CD4-positive, alpha-beta T cell (primary cell): ENCODE measurements around the gene ARL6IP6. TPM values are rescaled to one million over a fixed set of nuclear protein-coding genes. Genes with fewer than 3 reads are reported as not detected.

Experiments used
- ATAC-seq: fragments of 200-7000 bp; cut with Tn5 transposase; one replicate; pipeline ENCODE4 v1.10.0; 2022; ENCODE audit warnings: mild to moderate bottlenecking; ENCODE audit not compliant: poor library complexity
- CTCF ChIA-PET: fragments of 350-600 bp; sonication (Branson Sonifier 250); formaldehyde crosslinking; loops from one replicate; lab custom pipeline; 2021; ENCODE audit warnings: antibody characterized with exemption, inconsistent platforms; lab: Charles Lee
- POLR2A ChIA-PET: fragments of 350-600 bp; sonication (Branson Sonifier 250); formaldehyde crosslinking; loops from one replicate; lab custom pipeline; 2021; ENCODE audit warnings: antibody characterized with exemption, inconsistent platforms; lab: Charles Lee
- DNase-seq, 14 experiments: peaks; one replicate each; pipeline ENCODE4 v3.0.0-alpha.2; 2013 to 2020; ENCODE audit warnings: mixed read lengths in 2 of 14
- H3K27ac ChIP-seq, 2 donors: one replicate each; pipeline versions ENCODE4 v1.5.1 to v1.7.0; 2013; ENCODE audit warnings: low read length in 2 of 2, low read depth in 1 of 2, mild to moderate bottlenecking in 1 of 2
- H3K27me3 ChIP-seq, 2 experiments: 1 replicate in 1 of 2; 2 replicates in 1 of 2; pipeline versions ENCODE4 v1.6.1 to v1.7.0; 2013; ENCODE audit warnings: low read length in 2 of 2, control low read depth in 1 of 2, mild to moderate bottlenecking in 1 of 2, moderate library complexity in 1 of 2; ENCODE audit not compliant: insufficient read depth in 2 of 2, control insufficient read depth in 1 of 2
- H3K36me3 ChIP-seq: one replicate; pipeline ENCODE4 v1.6.1; 2013; ENCODE audit warnings: low read length, control low read depth; ENCODE audit not compliant: insufficient read depth
- H3K4me1 ChIP-seq: one replicate; pipeline ENCODE4 v1.6.1; 2013; ENCODE audit warnings: low read length, control low read depth; ENCODE audit not compliant: insufficient read depth
- H3K4me3 ChIP-seq: one replicate; pipeline ENCODE4 v1.5.1; 2013; ENCODE audit warnings: mild to moderate bottlenecking, low read length, moderate library complexity
- H3K9me3 ChIP-seq, 2 experiments: 1 replicate in 1 of 2; 2 replicates in 1 of 2; pipeline versions ENCODE4 v1.6.1 to v1.7.0; 2013; ENCODE audit warnings: low read length in 2 of 2, mild to moderate bottlenecking in 2 of 2, control low read depth in 1 of 2, moderate library complexity in 1 of 2; ENCODE audit not compliant: control insufficient read depth in 1 of 2, insufficient read depth in 1 of 2
- H3K27ac Mint-ChIP-seq: one replicate; pipeline ENCODE4 v1.8.0; 2020; ENCODE audit warnings: mixed read lengths
- H3K27me3 Mint-ChIP-seq: one replicate; pipeline ENCODE4 v1.8.0; 2021; ENCODE audit warnings: mixed read lengths
- H3K36me3 Mint-ChIP-seq: one replicate; pipeline ENCODE4 v1.8.0; 2021; ENCODE audit warnings: low read depth, mixed read lengths
- H3K4me1 Mint-ChIP-seq: one replicate; pipeline ENCODE4 v1.8.0; 2021; ENCODE audit warnings: low read depth, mixed read lengths
- H3K4me3 Mint-ChIP-seq: one replicate; pipeline ENCODE4 v1.8.0; 2020; ENCODE audit warnings: mild to moderate bottlenecking, mixed read lengths
- H3K9me3 Mint-ChIP-seq: one replicate; pipeline ENCODE4 v1.8.0; 2020; ENCODE audit warnings: mixed read lengths
- intact Hi-C, 2 experiments: fragments of 100-400 bp; cut with DNase I in 1 of 2; cut with micrococcal nuclease in 1 of 2; formaldehyde crosslinking; loops; one replicate each; pipeline versions ENCODE4 v1.15.1 to v1.9.0; 2023 to 2025; cut with DNase I, micrococcal nuclease
- polyA plus RNA-seq, 2 donors: library from polyadenylated mRNA; unstranded; fragments of 120-200 nt; gene quantifications; one replicate each; pipeline ENCODE4 v1.2.1, GENCODE V29; 2013
- total RNA-seq, 174 experiments: library from RNA in 2 of 174; stranded (reverse) in 2 of 174; gene quantifications; one replicate each; pipeline ENCODE4 v1.2.3 and lab custom pipeline; 2021 to 2026
- TF ChIP-seq, protein P1 (sequence below): fragments of 200-600 bp; IDR thresholded peaks from one replicate; pipeline ENCODE4 v1.8.0; 2022; ENCODE audit warnings: antibody characterized with exemption, mild to moderate bottlenecking

Gene ARL6IP6
- total RNA-seq (1 to 10 TPM; 6.3 to 6.7 TPM), total RNA-seq (lab: John Stamatoyannopoulos, UW) (11.0 to 68.4 (median 37.6) reads per million in 172 experiments)
- 21.4 TPM for polyA plus RNA-seq (2013, experiment 1 of 2)
- polyA plus RNA-seq (2013, experiment 2 of 2): 25.5 TPM

DNA sequence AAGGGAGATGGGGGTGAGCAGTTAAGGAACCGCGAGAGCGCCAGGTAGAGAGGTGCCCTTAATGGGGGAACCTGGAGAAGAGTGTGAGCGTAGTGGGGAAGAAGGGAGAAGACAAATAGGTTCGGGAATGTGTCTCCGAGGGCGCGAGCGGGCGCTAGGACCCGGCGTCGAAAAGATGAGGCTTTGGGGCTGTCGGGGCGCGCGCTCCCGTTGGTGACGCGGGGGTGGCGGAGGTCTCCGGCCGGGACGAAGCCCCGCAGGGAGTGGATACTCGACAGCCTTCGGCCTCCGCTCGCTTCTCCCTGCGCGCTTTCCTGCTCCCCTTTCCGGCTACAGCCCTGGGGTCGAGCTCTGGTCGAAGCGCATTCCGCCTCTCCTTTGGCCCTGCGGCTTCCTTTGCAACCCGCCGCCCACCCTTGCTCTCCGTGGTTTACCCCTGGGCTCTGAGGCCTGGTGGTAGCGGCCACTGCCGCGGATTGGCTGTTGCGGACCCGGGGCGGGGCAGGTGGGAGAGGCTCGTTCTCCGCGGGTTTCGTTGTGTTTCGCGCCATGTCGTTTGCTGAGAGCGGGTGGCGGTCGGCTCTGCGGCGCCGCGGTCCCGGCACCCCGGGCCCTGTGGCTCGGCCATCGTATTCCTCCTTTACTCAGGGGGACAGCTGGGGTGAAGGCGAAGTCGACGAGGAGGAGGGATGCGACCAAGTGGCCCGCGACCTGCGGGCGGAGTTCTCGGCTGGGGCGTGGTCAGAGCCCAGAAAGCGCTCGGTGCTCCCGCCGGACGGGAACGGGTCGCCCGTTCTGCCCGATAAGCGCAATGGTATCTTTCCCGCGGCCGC lies at the start of gene ARL6IP6:
TSS of gene ARL6IP6 (plus strand) at position 545 of the 833 bp plus-strand sequence. CDS start at position 550, 5 bp downstream.
- H3K27ac Mint-ChIP-seq: peak within 1 kb of the TSS; percentile 97
- H3K27me3 Mint-ChIP-seq: no peaks in the 10 kb centered on the region
- H3K4me3 Mint-ChIP-seq: peak within 1 kb of the TSS; percentile 99
- Histone ChIP-seq H3K4me1 (peaks cover 8% of the 10 kb centered on the region), H3K9me3 (no peaks in the 10 kb centered on the region), H3K27me3 (no peaks in the 10 kb centered on the region), H3K27ac (peak within 1 kb of the TSS; percentile 95 to 97), H3K4me3 (peak within 1 kb of the TSS; percentile 88), H3K36me3 (peaks cover 14% of the 10 kb centered on the region)
- ATAC-seq (peak; percentile 56), DNase-seq (peak; percentile 85 to 95 (median 90))
- H3K9me3 Mint-ChIP-seq: no peaks in the 10 kb centered on the region
- H3K36me3 Mint-ChIP-seq: peaks cover 83% of the 10 kb centered on the region
- H3K4me1 Mint-ChIP-seq: peaks cover 74% of the 10 kb centered on the region
- ChIA-PET POLR2A (interaction anchor here (1.0 to 3.6 kb wide), 9 partner anchors 9 to 1457 kb away, joined by 3 to 25 read pairs (median 9); partner anchors contain the start of genes RBM43 and STAM2), CTCF (interaction anchor here (2.2 kb wide), 1 partner anchor 12 kb away, joined by 8 read pairs; no protein-coding TSS in a partner anchor)
- intact Hi-C loops: loop anchor here (1.0 to 10.0 kb wide), 5 partner anchors 56 to 1433 kb away; partner anchors contain the start of genes ARL5A (in 1 of the 2), NMI (in 1 of the 2) and STAM2 (in 1 of the 2)
- TF ChIP-seq, protein P1, sequence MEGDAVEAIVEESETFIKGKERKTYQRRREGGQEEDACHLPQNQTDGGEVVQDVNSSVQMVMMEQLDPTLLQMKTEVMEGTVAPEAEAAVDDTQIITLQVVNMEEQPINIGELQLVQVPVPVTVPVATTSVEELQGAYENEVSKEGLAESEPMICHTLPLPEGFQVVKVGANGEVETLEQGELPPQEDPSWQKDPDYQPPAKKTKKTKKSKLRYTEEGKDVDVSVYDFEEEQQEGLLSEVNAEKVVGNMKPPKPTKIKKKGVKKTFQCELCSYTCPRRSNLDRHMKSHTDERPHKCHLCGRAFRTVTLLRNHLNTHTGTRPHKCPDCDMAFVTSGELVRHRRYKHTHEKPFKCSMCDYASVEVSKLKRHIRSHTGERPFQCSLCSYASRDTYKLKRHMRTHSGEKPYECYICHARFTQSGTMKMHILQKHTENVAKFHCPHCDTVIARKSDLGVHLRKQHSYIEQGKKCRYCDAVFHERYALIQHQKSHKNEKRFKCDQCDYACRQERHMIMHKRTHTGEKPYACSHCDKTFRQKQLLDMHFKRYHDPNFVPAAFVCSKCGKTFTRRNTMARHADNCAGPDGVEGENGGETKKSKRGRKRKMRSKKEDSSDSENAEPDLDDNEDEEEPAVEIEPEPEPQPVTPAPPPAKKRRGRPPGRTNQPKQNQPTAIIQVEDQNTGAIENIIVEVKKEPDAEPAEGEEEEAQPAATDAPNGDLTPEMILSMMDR: no peak

DNA sequence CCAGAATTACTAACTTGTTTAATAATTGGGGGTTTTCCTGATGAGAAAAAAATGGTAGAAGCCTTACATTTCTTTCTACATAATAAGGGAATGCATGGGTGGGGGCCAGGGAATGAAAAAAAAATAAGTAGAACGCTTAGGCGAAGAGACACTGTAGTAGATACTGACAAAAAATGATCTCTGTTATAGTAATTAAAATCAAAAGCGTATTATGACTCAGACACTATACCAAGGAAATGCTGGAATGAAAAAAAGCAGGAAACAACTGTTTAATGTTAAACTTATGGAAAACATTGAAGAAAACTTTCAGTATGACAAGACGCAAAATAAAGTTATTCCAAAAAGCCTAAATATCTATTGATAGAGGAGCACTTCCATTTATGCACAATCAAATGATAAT lies 44.1 kb upstream of the ARL6IP6 start:
- POLR2A ChIA-PET: no interaction called here
- intact Hi-C loops: no loop called here
- no peak overlapping the region for H3K27ac Mint-ChIP-seq
- H3K36me3 Mint-ChIP-seq: peaks cover 92% of the 10 kb centered on the region
- H3K27me3 ChIP-seq: no peaks in the 10 kb centered on the region
- ATAC-seq: no peak
- no peaks in the 10 kb centered on the region for H3K4me1 ChIP-seq
- no peaks in the 10 kb centered on the region for H3K27me3 Mint-ChIP-seq
- no peak overlapping the region for H3K4me3 Mint-ChIP-seq
- no peak for DNase-seq
- CTCF ChIA-PET: no interaction called here
- no peak overlapping the region for H3K4me3 ChIP-seq
- H3K4me1 Mint-ChIP-seq: no peaks in the 10 kb centered on the region
- no peak overlapping the region for H3K27ac ChIP-seq
- TF ChIP-seq, protein P1: no peak
- H3K36me3 ChIP-seq: peaks cover 95% of the 10 kb centered on the region
- H3K9me3 Mint-ChIP-seq: no peaks in the 10 kb centered on the region
- H3K9me3 ChIP-seq: no peaks in the 10 kb centered on the region

DNA sequence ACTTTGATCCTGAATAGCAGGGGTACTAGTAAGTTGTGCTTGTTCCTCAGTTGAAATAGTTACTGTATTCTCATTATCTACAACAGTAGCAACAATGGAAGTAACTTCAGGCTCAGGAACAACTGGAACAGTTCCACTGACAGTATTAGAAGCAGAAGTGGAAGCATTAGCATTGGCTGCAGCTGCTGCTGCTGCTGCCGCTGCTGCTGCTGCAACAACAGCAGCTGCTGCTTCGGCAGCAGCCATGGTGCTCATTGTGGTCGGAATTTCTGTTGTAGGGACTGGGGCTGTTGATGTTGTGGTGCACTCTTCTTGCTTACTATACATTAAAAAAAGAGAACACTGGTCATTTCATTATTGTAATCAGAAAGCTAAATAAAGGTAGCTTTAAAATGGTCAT lies 42.0 kb upstream of the ARL6IP6 start:
- intact Hi-C loops: no loop called here
- Histone ChIP-seq H3K27me3 (no peaks in the 10 kb centered on the region), H3K36me3 (peaks cover 90% of the 10 kb centered on the region), H3K4me3 (no peak overlapping the region), H3K9me3 (no peaks in the 10 kb centered on the region), H3K4me1 (no peaks in the 10 kb centered on the region), H3K27ac (no peak overlapping the region)
- H3K27ac Mint-ChIP-seq: no peak overlapping the region
- no peaks in the 10 kb centered on the region for H3K27me3 Mint-ChIP-seq
- no peaks in the 10 kb centered on the region for H3K9me3 Mint-ChIP-seq
- H3K4me3 Mint-ChIP-seq: no peak overlapping the region
- no peak for ATAC-seq
- H3K36me3 Mint-ChIP-seq: peaks cover 97% of the 10 kb centered on the region
- TF ChIP-seq, protein P1: no peak
- peaks cover 2% of the 10 kb centered on the region for H3K4me1 Mint-ChIP-seq
- CTCF ChIA-PET: no interaction called here
- POLR2A ChIA-PET: interaction anchor here (1.0 kb wide), 1 partner anchor 41 kb away, joined by 3 read pairs; the partner anchor contains the start of gene PRPF40A
- DNase-seq: no peak
